NCI-H1092 (cell line): Measurements from ENCODE around the gene COL4A4.
A peak's percentile ranks its signal among the peaks of the same experiment; 100 is the strongest.

Experiments used
- DNase-seq: peaks from one replicate; lab custom pipeline; 2025; lab: John Stamatoyannopoulos, UW

COL4A4 gene

GRCh38 chr2:226981791-226982326 is 182.1 kb downstream of the COL4A4 start:
- DNase-seq, result no peak

DNA sequence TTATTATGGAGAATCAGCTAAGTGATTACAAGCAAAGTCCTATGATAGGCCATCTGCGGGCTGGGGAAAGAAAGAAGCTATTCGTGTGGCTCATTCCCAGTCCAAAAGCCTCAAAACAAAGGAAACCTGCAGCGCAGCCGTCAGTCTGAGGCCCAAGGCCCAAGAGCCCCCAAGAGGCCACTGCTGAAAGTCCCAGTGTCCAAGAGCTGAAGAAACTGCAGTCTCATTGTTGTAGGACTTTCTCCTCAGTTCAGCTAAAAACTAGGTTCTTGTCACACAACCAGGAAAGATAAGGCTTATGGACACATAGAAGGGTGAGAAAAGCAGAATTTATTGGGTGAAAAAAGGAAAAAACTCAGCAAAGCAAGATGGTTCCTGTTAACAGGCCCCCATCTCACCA is 185.0 kb downstream of the COL4A4 start:
- DNase-seq, result no peak

GRCh38 chr2:226978300-226978699 is 185.7 kb downstream of the COL4A4 start:
- no peak for DNase-seq

DNA sequence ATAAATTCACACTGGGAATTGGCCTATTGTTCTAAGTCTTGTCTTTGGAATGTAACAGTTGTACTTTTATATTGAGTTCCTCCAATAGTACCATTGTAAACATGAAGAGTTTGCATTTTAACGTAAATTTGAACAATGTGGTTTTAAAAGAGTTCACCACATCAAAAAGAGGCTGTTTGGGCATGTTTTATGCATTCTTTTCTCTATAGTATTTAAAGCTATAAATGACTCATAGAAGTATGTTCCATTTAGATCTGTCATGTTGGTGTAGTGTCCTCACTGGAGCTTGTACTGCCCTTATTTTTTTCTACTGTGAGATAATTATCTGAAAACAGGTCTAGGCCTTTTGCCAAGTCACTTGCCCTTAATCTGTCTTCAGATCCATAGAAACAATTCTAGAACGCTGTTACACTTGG is 186.2 kb downstream of the COL4A4 start:
- DNase-seq, result peak; percentile 3

DNA sequence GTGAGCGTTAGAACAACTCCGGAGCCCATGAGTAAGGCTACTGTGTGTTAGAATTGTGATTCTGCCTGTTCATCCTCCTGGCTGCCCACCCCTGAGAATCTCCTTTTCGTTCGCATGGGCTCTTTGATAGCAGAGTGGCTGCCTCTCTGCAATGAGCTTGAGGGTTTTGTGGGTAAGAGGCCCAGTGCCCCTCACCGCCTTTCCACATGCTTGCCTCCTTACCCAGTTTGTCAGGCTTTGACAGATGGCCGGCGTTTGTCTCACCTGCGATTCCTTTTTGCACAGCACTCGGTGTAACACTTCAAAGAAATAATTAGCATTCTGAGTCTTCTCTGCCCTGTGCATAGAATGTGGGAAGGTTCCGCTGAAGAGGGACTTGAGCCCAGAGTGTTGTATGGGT is 190.2 kb downstream of the COL4A4 start:
- no peak for DNase-seq

GRCh38 chr2:226971770-226972169 is 192.2 kb downstream of the COL4A4 start:
- DNase-seq, result no peak

DNA sequence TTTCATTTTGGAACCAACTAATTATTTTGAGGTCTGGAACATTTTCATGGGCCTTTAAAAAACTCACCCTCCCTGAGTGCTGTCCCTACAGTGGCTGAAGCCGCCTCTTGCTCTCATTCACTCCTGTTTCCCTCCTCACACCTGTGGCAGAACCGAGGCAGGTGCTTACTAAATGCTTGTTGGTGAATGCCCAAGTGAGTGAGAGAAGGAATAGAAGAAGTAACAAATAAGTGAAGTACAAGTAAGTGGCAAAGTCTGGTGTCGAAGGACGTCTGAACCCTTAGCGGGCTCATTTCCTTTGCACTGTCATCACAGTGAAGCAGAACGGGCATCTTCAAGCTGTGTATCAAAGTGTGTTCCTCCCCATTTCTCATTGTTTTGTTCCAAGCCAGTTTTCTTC is 192.9 kb downstream of the COL4A4 start:
- no peak for DNase-seq

GRCh38 chr2:226970362-226970761 is 193.6 kb downstream of the COL4A4 start:
- DNase-seq, result no peak

GRCh38 chr2:226969417-226970080 is 194.5 kb downstream of the COL4A4 start:
- DNase-seq, result no peak

DNA sequence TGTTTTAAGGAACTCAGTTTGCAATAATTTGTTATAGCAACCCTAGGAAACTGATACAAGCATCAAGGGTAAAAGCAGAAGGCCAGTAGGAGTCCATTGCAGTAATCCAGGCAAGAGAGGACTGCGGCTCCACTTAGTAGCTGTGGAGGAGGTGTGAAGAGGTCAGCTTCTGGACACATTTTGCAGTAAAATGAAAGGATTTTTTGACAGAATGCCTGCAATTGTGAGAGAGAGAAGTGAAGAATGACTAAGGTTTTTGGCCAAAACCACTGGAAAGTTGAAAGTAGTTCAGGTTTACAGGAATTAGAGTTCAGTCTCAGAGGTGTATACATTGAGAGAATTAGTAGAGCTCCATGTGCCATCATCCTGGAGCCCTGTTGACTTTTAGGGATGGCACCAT is 198.6 kb downstream of the COL4A4 start:
- DNase-seq, result no peak

DNA sequence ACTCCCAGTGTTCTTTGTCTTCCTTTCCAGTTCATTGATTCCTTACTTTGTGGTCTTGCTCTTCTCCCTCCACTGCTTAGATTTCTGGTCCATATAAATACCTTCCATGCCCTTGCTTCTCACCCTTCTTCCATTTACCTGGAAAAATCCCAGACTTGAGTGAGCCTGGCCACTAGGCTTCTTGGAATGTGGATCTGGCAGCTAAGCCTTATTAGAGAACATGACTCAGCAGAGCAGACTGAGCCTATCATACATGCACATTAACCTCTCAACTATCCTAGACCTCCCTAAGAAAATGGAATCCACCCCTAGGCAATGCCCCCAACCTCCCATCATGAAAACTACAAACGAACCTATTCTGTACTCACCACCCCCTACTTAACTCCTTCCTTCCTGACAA is 200.5 kb downstream of the COL4A4 start:
- no peak for DNase-seq

DNA sequence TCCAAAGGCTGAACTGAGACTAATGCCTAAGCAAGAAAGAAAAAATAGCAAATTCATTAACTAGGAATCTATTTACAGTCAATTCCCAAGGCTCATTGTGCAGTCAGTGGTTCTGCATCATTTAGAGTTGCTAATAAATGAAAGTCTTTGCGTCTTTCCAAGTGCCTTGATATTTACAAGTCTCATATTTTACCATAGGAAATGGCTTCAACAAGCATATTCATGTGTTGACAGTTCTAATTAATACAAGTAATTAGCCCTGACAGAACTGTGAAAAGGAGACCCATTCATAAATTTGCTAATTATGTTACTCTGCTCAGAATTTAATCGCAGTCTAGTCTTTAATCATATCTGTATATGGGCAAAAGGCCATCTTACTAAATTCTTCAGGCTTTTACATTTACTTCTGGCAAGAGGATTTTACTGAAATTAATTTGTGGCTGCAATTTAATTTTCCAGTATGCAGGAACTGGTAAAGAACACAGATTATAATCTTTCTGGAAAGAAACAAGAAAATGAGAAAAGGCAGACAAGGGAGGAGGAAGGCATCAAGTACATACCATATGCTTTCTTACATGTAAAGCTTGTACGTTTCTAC is 201.7 kb downstream of the COL4A4 start:
- no peak for DNase-seq

GRCh38 chr2:226959418-226959817 is 204.6 kb downstream of the COL4A4 start:
- no peak for DNase-seq

GRCh38 chr2:226956659-226957058 is 207.3 kb downstream of the COL4A4 start:
- DNase-seq, result no peak

DNA sequence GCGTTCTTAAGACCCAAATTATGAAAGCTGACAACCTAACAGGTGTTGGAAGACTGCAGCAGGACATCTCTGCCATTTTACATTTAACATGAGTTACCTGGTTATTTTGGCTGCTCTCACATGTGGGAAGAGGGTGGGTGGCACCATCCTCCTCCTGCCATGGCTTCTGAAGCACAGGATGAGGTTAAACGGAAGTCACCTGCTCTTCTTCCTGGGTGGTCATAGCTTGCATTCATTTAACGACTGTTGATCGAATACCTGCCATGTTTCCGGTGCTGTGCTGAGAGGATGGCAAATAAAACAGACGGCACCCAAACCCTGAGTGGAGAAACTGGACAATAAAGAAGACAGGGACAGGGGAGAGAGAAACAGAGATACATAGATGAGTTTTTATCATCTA is 210.2 kb downstream of the COL4A4 start:
- no peak for DNase-seq

DNA sequence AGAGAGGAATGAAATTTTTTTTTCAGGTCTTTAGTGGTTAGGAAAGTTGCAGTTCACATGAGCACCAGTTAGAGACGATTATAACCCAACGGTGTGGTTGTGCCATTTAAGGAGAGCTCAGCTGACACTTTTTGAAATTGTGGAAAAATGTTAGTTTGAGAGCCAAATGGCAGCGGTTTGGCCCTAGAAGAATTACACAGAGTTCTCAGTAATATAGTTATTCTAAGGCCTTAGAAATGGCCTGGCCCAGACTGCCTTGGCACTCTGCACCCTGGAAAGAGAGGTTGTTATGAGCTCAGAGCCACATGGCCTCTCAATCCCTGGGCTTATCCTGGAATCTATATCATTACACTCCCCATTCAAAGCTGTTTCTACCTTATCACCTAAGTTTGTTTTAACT is 210.8 kb downstream of the COL4A4 start:
- DNase-seq, result no peak
